Embryonic facial prominence (tissue), 1 donor: ENCODE measurements around the gene U2AF2.
A peak's percentile ranks its signal among the peaks of the same experiment; 100 is the strongest.

Source experiments
- DNase-seq: peaks from one replicate; pipeline ENCODE4 v3.0.0-alpha.2; 2016; ENCODE audit errors: extremely low spot score

The U2AF2 gene

GRCh38 chr19:55654868-55655647, at the start of gene U2AF2:
TSS of gene U2AF2 (plus strand) at chr19:55655035. CDS start at chr19:55655105, 70 bp downstream.
- DNase-seq, result peak; percentile 90

DNA sequence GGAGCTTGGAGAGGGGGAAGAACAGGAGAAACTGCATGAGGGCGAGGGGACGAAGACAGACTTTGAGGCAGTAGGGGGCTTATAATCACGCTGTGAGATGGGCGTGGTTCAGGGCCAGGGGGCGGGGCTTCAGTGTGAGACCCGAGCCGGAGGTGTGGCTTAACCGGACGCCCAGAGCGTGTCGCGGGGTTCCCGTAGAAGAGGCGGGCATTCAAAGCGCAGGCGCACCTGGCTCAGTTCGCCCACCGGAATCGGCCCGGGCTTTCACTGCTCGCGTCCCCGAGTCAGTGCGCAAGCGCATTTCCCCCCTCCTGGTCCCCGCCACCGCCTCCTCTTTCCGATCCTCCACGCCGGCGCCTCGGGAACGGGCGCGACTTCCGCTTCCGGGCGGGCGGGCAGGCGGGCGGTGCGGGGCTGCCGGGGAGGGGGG, 49.6 kb upstream of the U2AF2 start:
- peak; percentile 98 for DNase-seq

DNA sequence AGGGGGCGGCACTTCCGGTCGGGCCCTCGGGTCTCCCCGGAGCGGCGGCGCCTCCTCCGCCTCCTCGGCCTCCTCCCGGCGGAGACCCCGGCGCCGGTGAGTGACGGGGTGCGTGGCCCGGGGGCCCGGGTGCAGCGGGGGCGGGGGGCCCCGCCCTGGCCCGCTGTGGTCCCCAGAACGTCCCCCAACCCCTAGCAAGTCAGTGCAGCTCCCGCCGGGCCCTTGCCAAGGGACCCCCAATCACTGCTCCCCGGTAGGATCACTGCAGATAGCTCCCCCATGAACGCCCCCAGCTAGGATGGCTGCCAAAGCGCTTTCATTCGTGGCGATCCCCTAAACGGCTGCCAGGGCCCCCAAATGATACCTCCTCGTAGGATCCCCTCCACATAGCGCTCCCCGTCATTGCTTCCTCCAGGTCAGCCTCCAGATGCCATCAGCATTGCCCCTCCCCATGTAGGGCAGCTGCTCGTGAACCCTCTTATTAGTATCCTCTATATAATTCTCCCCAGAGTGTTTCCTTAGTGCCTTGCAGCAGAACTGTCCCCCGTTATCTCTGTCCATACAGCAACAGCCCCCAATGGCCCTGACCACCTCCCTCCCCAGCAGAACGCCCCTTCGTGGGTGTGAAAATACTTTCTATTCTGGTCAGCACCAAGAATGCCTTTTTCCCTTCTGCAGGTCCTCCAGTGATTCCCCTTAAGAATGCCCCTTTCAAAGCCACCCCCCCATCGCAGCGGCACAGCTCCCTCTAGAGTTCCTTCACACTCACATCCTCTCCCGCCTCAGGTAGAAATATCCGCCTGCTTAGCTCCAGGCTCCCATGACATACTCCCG, 49.0 kb upstream of the U2AF2 start, which contains the start of gene ZNF865:
Gene ZNF865, plus strand, starts transcription at position 11 of the 834 bp plus-strand sequence. CDS start 7,972 bp downstream, outside the sequence.
- DNase-seq, result peak; percentile 82

GRCh38 chr19:55606471-55606787, 48.4 kb upstream of the U2AF2 start:
- no peak for DNase-seq

GRCh38 chr19:55606817-55607216, 48.0 kb upstream of the U2AF2 start:
- no peak for DNase-seq

- DNase-seq, result no peak
These were observed 45.5 kb upstream of the U2AF2 start for GRCh38 chr19:55609326-55609725.

GRCh38 chr19:55611300-55611982, 43.4 kb upstream of the U2AF2 start:
- DNase-seq, result no peak

- no peak for DNase-seq
These were observed 42.7 kb upstream of the U2AF2 start for GRCh38 chr19:55611983-55612645.

GRCh38 chr19:55613396-55613795, 41.4 kb upstream of the U2AF2 start:
- no peak for DNase-seq

DNA sequence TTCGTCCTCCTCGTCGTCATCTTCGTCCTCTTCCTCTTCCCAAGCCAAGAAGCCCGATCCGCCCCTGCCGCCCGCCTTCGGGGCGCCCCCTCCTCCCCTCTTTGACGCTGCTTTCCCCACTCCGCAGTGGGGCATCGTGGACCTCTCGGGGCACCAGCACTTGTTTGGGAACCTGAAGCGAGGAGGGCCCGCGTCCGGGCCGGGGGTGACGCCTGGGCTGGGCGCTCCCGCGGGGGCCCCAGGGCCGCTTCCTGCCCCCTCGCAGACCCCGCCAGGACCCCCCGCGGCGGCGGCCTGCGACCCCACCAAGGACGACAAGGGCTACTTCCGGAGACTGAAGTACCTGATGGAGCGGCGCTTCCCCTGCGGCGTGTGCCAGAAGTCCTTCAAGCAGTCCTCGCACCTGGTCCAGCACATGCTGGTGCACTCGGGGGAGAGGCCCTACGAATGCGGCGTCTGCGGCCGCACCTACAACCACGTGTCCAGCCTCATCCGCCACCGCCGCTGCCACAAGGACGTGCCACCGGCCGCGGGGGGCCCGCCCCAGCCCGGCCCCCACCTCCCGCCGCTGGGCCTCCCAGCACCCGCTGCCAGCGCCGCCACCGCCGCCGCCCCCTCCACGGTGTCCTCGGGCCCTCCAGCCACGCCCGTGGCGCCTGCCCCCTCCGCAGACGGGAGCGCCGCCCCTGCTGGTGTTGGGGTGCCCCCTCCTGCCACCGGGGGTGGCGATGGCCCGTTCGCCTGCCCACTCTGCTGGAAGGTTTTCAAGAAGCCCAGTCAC, 40.7 kb upstream of the U2AF2 start:
- no peak for DNase-seq

- no peak for DNase-seq
These were observed 39.9 kb upstream of the U2AF2 start for GRCh38 chr19:55614711-55615542.

DNA sequence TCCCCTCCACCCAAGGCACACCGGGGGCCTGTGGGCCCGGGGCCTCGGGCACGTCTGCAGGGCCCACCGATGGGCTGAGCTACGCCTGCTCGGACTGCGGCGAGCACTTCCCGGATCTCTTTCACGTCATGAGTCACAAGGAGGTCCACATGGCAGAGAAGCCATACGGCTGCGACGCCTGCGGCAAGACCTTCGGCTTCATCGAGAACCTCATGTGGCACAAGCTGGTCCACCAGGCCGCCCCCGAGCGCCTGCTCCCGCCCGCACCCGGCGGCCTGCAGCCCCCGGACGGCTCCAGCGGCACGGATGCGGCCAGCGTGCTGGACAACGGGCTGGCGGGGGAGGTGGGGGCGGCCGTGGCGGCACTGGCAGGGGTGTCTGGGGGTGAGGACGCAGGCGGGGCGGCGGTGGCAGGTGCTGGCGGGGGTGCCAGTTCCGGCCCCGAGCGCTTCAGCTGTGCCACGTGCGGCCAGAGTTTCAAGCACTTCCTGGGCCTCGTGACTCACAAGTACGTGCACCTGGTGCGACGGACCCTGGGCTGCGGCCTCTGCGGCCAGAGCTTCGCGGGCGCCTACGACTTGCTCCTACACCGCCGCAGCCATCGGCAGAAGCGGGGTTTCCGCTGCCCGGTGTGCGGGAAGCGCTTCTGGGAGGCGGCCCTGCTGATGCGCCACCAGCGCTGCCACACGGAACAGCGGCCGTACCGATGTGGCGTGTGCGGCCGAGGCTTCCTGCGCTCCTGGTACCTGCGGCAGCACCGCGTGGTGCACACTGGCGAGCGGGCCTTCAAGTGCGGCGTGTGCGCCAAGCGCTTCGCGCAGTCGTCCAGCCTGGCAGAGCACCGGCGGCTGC, 39.1 kb upstream of the U2AF2 start:
- DNase-seq, result no peak

DNA sequence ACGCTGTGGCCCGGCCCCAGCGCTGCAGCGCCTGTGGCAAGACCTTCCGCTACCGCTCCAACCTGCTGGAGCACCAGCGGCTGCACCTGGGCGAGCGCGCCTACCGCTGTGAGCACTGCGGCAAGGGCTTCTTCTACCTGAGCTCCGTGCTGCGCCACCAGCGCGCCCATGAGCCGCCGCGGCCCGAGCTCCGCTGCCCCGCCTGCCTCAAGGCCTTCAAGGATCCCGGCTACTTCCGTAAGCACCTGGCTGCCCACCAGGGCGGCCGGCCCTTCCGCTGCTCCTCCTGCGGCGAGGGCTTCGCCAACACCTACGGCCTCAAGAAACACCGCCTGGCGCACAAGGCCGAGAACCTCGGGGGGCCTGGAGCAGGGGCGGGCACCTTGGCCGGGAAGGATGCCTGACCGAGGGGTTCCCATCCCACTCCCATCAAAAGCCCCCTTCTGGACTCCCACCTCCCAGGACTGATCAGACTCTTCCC, 38.4 kb upstream of the U2AF2 start:
- no peak for DNase-seq

DNA sequence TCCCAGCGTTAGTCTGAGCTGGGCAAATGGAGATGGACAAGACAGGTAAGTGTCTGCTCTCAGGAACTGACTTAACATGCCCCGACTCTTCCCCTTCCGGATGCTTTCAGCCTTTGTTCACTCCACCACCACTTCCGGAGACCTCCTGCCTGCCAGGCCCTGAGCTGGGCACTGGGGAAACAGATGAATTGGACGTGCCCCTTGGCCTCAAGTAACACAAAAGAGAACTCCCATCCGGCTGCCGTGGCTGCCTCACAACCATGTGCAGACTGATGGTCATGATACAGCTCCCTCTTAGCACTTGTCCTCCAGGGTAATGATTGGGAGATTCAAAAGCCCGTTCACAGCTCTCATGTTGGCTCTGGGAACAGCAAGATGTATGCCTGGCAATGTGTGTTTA, 37.4 kb upstream of the U2AF2 start:
- DNase-seq, result no peak

DNA sequence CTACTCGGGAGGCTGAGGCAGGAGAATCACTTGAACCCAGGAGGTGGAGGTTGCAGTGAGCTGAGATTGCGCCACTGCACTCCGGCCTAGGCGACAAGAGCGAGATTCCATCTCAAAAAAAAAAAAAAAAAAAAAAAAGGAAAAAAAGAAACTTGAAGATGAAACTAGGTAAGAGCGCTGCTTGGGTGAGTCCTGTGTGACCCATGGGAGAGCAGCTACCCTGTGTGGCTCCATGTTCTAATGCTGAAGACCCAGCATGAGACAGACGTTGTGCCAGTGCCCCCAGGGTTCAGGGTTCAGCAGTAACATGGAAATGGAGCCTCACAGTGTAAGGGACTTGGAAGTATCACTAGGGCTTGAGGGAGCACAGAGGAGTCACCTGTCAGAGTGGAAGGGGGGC, 36.4 kb upstream of the U2AF2 start:
- no peak for DNase-seq

DNA sequence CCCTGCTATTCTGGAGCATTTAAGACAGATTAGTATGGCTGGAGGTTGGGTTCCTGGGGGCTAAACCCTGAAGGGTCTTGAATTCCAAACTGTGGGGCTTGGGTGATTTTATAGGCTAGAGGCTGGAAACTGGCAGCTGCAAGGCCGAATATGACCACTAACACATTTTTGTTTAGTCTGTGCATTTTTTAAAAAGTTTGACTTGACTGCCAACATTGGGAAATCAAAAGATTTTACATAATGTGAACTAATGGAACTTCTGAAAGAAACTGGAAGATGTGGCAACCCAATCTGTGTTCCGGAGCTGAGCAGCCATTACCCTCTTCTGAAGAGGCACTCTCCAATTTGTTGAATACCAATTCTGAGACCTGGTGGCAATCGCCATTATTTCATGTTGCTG, 35.5 kb upstream of the U2AF2 start:
- no peak for DNase-seq

DNA sequence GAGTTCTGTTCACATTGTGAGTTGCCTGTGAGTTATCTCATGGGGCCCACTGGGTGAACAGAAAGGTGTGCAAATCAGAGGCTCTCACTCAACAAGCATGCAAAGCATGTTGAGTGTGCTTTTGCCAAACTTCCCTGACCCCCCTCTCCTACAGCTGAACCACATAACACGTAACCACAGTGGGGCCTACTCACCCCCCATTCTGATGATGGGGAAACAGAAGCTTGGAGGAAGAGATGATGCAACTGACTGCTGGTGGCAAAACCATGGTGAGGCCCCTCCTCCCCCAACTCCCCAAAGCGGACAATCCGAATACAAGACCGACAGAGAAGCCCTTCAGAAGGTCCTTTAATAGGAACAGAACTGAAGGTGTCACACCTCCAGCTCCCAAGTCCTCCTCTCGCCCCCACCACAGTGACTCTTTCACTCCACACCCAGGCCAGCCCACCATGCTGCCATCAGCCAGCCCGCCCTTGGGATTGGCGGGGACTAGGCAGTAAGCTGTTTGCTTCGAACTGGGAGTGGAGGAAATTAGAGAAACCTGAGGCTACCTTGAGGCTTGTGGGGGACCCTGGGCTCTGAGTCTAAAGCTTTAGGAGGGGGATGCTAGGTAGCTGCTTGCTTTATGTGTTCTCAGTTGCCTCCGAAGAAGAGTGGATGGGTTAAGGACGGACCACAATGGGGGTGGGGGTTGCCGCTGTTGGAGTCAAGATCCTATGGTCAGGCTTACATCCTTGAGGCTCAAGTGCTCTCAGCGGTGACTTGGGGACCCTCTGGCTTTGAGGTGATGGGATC, 34.2 kb upstream of the U2AF2 start:
- DNase-seq, result no peak

DNA sequence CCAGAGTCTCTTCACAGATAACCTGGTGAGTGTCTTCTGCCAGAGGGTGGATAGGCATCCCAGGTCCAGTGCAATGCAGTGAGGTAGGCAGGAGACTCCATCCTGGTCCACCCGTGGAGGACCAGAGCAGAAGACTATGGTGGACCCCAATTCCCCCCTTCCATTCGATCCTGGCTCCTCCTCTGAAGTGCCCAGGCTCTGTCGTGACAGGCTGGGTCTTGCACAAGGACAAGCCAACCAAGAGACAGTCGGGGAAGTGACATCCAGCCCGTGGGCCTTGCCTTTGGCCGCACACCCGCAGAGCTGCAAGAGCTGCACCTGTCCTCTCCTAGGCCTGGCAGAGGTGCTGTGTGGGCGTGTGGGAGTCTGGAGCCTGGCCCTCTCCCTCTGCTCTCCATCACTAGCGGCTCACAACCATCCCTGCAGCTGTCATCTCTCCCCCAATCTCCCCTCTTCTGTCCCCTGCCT, 33.6 kb upstream of the U2AF2 start:
- DNase-seq, result no peak
